Measurements from ENCODE around the gene CFAP54. TPM values are rescaled to one million over a fixed set of nuclear protein-coding genes. Genes with fewer than 3 reads are reported as not detected.

CFAP54 gene
- polyA plus RNA-seq, 1 donor, result 0.46 TPM

GRCh38 chr12:96780330-96780729 lies 291.0 kb downstream of the CFAP54 start:
- H3K4me3 ChIP-seq (ENCODE audit: low read length), result no peak overlapping the region
- WGBS (ENCODE audit: insufficient coverage, low lambda C conversion rate), result 100% methylated on average over 1 of the region's 2 CpGs
- no peak overlapping the region for H3K27ac ChIP-seq (ENCODE audit: low read length)
- no peaks in the 10 kb centered on the region for H3K9me3 ChIP-seq (ENCODE audit: control insufficient read depth, low read depth, low read length)
- no peaks in the 10 kb centered on the region for H3K27me3 ChIP-seq (ENCODE audit: control insufficient read depth, insufficient read depth, low read length)
- H3K4me1 ChIP-seq (ENCODE audit: control insufficient read depth, insufficient read depth, low read length), result no peaks in the 10 kb centered on the region
- H3K36me3 ChIP-seq (ENCODE audit: control insufficient read depth, insufficient read depth, low read length), result no peaks in the 10 kb centered on the region
- DNase-seq, result no peak

GRCh38 chr12:96786791-96787190 lies 297.4 kb downstream of the CFAP54 start:
- H3K4me3 ChIP-seq (ENCODE audit: low read length), result no peak overlapping the region
- no peak overlapping the region for H3K27ac ChIP-seq (ENCODE audit: low read length)
- DNase-seq, result no peak
- no peaks in the 10 kb centered on the region for H3K36me3 ChIP-seq (ENCODE audit: control insufficient read depth, insufficient read depth, low read length)
- WGBS (ENCODE audit: insufficient coverage, low lambda C conversion rate), result no CpG with 5 or more reads among the region's 2 CpGs
- no peaks in the 10 kb centered on the region for H3K27me3 ChIP-seq (ENCODE audit: control insufficient read depth, insufficient read depth, low read length)
- H3K9me3 ChIP-seq (ENCODE audit: control insufficient read depth, low read depth, low read length), result no peaks in the 10 kb centered on the region
- no peaks in the 10 kb centered on the region for H3K4me1 ChIP-seq (ENCODE audit: control insufficient read depth, insufficient read depth, low read length)

- Histone ChIP-seq H3K4me3 (ENCODE audit: low read length) (no peak overlapping the region), H3K27ac (ENCODE audit: low read length) (no peak overlapping the region), H3K36me3 (ENCODE audit: control insufficient read depth, insufficient read depth, low read length) (no peaks in the 10 kb centered on the region), H3K9me3 (ENCODE audit: control insufficient read depth, low read depth, low read length) (peaks cover 3% of the 10 kb centered on the region), H3K4me1 (ENCODE audit: control insufficient read depth, insufficient read depth, low read length) (no peaks in the 10 kb centered on the region), H3K27me3 (ENCODE audit: control insufficient read depth, insufficient read depth, low read length) (no peaks in the 10 kb centered on the region)
- DNase-seq, result no peak
Observed at GRCh38 chr12:96803969-96804368, 314.6 kb downstream of the CFAP54 start.

DNA sequence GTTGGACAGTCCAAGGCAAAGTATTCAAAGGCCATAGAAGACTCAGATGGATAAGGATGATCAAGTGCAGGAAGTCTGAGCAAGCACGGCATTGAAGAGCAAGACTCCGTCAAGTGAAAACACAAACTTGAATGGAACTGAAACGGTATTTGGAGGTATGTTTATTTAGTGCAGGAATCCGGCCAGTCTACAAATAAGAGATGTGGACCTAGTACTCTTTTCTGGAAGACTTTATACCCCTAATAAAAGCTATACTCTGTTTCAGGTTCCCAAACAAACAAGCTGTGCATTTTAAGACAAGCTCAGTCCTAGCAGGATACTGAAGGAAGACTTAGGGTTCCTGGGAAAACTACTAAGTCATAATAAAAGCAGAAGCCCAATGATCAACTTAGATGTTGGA lies 316.9 kb downstream of the CFAP54 start:
- H3K9me3 ChIP-seq (ENCODE audit: control insufficient read depth, low read depth, low read length), result peaks cover 3% of the 10 kb centered on the region
- WGBS (ENCODE audit: insufficient coverage, low lambda C conversion rate), result 34% methylated on average over 3 of the region's 4 CpGs

DNA sequence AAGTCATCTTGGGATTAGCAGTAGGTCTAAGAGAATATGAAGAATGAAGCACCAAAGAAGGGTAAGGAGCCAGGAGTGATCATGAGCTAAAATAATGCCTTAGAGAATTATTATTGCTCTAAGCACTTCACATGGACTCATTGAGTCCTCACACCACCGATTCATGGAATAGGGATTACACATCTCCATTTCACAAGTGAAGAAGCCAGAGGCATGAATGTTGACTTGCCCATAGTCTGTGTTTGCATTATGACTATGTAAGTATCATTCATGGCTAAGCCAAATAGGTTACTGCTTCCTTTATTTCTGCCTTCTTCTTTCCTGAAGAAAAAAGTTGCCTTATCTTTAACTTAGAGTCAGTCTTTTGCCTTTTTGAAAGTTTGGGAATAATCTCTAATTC lies 318.4 kb downstream of the CFAP54 start:
- no peak overlapping the region for H3K4me3 ChIP-seq (ENCODE audit: low read length)
- H3K4me1 ChIP-seq (ENCODE audit: control insufficient read depth, insufficient read depth, low read length), result no peaks in the 10 kb centered on the region
- H3K9me3 ChIP-seq (ENCODE audit: control insufficient read depth, low read depth, low read length), result peaks cover 3% of the 10 kb centered on the region
- no peaks in the 10 kb centered on the region for H3K27me3 ChIP-seq (ENCODE audit: control insufficient read depth, insufficient read depth, low read length)
- no peak overlapping the region for H3K27ac ChIP-seq (ENCODE audit: low read length)
- WGBS (ENCODE audit: insufficient coverage, low lambda C conversion rate), result no CpG with 5 or more reads among the region's 1 CpG
- H3K36me3 ChIP-seq (ENCODE audit: control insufficient read depth, insufficient read depth, low read length), result no peaks in the 10 kb centered on the region
- DNase-seq, result no peak

More for the DNA sequence above, 316.9 kb downstream of the CFAP54 start:
- Histone ChIP-seq H3K27ac (ENCODE audit: low read length) (no peak overlapping the region), H3K27me3 (ENCODE audit: control insufficient read depth, insufficient read depth, low read length) (no peaks in the 10 kb centered on the region), H3K4me1 (ENCODE audit: control insufficient read depth, insufficient read depth, low read length) (no peaks in the 10 kb centered on the region), H3K4me3 (ENCODE audit: low read length) (no peak overlapping the region), H3K36me3 (ENCODE audit: control insufficient read depth, insufficient read depth, low read length) (no peaks in the 10 kb centered on the region)
- DNase-seq, result no peak

DNA sequence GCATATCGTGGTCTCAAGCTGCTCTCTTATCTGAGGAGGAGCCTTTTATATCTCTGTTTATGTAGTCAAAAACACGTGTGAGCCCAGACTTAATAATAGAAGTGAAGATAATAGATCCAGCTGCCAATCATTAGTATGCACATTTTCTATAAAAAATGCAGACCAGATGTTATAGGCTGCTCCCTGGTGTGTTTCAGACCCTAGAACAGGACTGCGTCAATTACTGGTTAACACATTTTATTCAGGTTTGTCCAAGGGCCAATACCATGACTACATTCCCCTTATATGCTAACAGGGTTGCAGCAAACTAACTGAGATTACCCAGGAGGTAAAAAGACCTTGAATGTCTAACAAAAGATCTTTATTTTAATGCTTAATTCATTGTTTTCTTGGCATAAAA lies 319.2 kb downstream of the CFAP54 start:
- Histone ChIP-seq H3K27ac (ENCODE audit: low read length) (no peak overlapping the region), H3K4me3 (ENCODE audit: low read length) (no peak overlapping the region)
- WGBS (ENCODE audit: insufficient coverage, low lambda C conversion rate), result no CpG with 5 or more reads among the region's 3 CpGs

DNA sequence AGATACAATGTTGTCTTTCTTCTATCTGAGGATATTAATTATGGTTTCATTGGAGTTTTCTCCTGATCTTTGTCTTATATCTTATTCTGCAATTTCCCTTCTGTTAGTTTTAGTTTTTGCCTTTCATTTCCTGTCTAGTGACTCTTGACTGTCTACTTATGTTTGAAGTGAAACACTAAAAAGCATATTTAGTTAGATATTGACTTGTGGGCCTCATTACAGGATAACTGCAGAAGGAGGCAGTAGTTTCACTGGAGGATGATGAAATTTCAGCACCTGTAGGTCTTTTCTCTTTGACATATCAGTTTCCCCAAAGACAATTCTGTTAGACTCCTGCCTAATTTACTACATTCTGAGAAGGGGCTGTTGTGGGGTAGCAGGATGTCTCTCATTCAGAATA lies 320.1 kb downstream of the CFAP54 start:
- no peak overlapping the region for H3K4me3 ChIP-seq (ENCODE audit: low read length)
- DNase-seq, result no peak

More for the DNA sequence above, 319.2 kb downstream of the CFAP54 start:
- no peaks in the 10 kb centered on the region for H3K4me1 ChIP-seq (ENCODE audit: control insufficient read depth, insufficient read depth, low read length)
- H3K27me3 ChIP-seq (ENCODE audit: control insufficient read depth, insufficient read depth, low read length), result no peaks in the 10 kb centered on the region
- H3K9me3 ChIP-seq (ENCODE audit: control insufficient read depth, low read depth, low read length), result peaks cover 3% of the 10 kb centered on the region
- H3K36me3 ChIP-seq (ENCODE audit: control insufficient read depth, insufficient read depth, low read length), result no peaks in the 10 kb centered on the region
- DNase-seq, result no peak

DNA sequence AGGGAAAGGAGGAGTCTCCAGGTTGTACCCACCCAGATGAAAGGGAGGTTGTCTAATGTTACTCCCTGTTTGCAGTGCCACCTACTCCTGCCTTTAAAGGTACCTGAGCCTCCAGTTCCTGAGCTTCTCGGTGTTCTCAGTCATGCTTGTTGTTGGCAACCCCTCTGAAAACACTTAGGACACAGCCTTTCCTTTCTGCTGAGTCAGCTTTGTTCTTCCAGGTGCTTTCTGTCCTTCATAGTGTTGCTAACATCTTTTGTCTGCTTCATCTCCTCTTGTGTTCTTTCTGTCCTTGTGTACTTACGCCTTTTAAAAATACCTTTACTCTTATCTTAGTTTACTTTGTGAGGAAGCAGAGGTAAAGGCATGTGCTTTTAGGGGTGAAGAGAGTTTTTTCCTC lies 320.7 kb downstream of the CFAP54 start:
- no peaks in the 10 kb centered on the region for H3K27me3 ChIP-seq (ENCODE audit: control insufficient read depth, insufficient read depth, low read length)
- no peaks in the 10 kb centered on the region for H3K4me1 ChIP-seq (ENCODE audit: control insufficient read depth, insufficient read depth, low read length)
- H3K36me3 ChIP-seq (ENCODE audit: control insufficient read depth, insufficient read depth, low read length), result no peaks in the 10 kb centered on the region
- H3K4me3 ChIP-seq (ENCODE audit: low read length), result no peak overlapping the region
- H3K9me3 ChIP-seq (ENCODE audit: control insufficient read depth, low read depth, low read length), result no peaks in the 10 kb centered on the region
- WGBS (ENCODE audit: insufficient coverage, low lambda C conversion rate), result 50% methylated on average over 1 of the region's 2 CpGs
- H3K27ac ChIP-seq (ENCODE audit: low read length), result no peak overlapping the region
- DNase-seq, result no peak

More for the DNA sequence above, 320.1 kb downstream of the CFAP54 start:
- Histone ChIP-seq H3K36me3 (ENCODE audit: control insufficient read depth, insufficient read depth, low read length) (no peaks in the 10 kb centered on the region), H3K4me1 (ENCODE audit: control insufficient read depth, insufficient read depth, low read length) (no peaks in the 10 kb centered on the region), H3K9me3 (ENCODE audit: control insufficient read depth, low read depth, low read length) (peaks cover 3% of the 10 kb centered on the region), H3K27me3 (ENCODE audit: control insufficient read depth, insufficient read depth, low read length) (no peaks in the 10 kb centered on the region), H3K27ac (ENCODE audit: low read length) (no peak overlapping the region)

DNA sequence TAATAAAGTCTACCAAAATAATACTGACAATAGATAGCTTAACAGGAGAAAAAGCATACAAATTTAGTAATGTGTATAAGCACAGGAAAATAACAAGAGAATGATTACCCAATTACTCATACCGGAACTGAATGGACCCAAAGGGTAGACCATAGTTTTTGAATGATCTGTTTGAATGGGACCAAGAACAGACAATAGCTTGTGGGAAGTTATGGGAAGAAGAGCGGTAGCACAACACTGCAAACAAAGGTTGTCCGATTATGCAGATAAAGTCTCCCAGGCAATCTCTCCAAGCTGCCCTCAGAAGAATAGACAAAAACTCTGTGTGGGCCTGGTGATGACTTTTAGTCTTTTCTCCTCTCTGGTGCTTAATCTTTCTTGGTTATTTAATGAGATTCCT lies 321.1 kb downstream of the CFAP54 start:
- Histone ChIP-seq H3K4me1 (ENCODE audit: control insufficient read depth, insufficient read depth, low read length) (no peaks in the 10 kb centered on the region), H3K36me3 (ENCODE audit: control insufficient read depth, insufficient read depth, low read length) (no peaks in the 10 kb centered on the region), H3K9me3 (ENCODE audit: control insufficient read depth, low read depth, low read length) (no peaks in the 10 kb centered on the region), H3K27ac (ENCODE audit: low read length) (no peak overlapping the region), H3K4me3 (ENCODE audit: low read length) (no peak overlapping the region), H3K27me3 (ENCODE audit: control insufficient read depth, insufficient read depth, low read length) (no peaks in the 10 kb centered on the region)
- WGBS (ENCODE audit: insufficient coverage, low lambda C conversion rate), result no CpG with 5 or more reads among the region's 3 CpGs
- DNase-seq, result no peak

GRCh38 chr12:96811083-96811482 lies 321.7 kb downstream of the CFAP54 start:
- H3K27me3 ChIP-seq (ENCODE audit: control insufficient read depth, insufficient read depth, low read length), result no peaks in the 10 kb centered on the region
- no peaks in the 10 kb centered on the region for H3K9me3 ChIP-seq (ENCODE audit: control insufficient read depth, low read depth, low read length)
- no peak overlapping the region for H3K4me3 ChIP-seq (ENCODE audit: low read length)
- H3K36me3 ChIP-seq (ENCODE audit: control insufficient read depth, insufficient read depth, low read length), result no peaks in the 10 kb centered on the region
- no peaks in the 10 kb centered on the region for H3K4me1 ChIP-seq (ENCODE audit: control insufficient read depth, insufficient read depth, low read length)
- H3K27ac ChIP-seq (ENCODE audit: low read length), result no peak overlapping the region
- DNase-seq, result no peak
- no CpG with 5 or more reads among the region's 3 CpGs for WGBS (ENCODE audit: insufficient coverage, low lambda C conversion rate)

GRCh38 chr12:96812153-96812552 lies 322.8 kb downstream of the CFAP54 start:
- DNase-seq, result no peak
- WGBS (ENCODE audit: insufficient coverage, low lambda C conversion rate), result 71% methylated on average over 1 of the region's 2 CpGs
- H3K4me1 ChIP-seq (ENCODE audit: control insufficient read depth, insufficient read depth, low read length), result no peaks in the 10 kb centered on the region

More at GRCh38 chr12:96812153-96812552, 322.8 kb downstream of the CFAP54 start:
- Histone ChIP-seq H3K27ac (ENCODE audit: low read length) (no peak overlapping the region), H3K9me3 (ENCODE audit: control insufficient read depth, low read depth, low read length) (no peaks in the 10 kb centered on the region), H3K4me3 (ENCODE audit: low read length) (no peak overlapping the region), H3K36me3 (ENCODE audit: control insufficient read depth, insufficient read depth, low read length) (no peaks in the 10 kb centered on the region), H3K27me3 (ENCODE audit: control insufficient read depth, insufficient read depth, low read length) (no peaks in the 10 kb centered on the region)

All from large intestine (tissue), 3 donors.